Heart right ventricle (tissue), 16 donors: ENCODE data around the gene CNPY1. TPM values are rescaled to one million over a fixed set of nuclear protein-coding genes. Genes with fewer than 3 reads are reported as not detected.

ENCODE experiments used
- ATAC-seq, 8 donors: fragments of 200-7000 bp; cut with Tn5 transposase; one replicate each; pipeline ENCODE4 v1.9.1; 2020; ENCODE audit warnings: mild to moderate bottlenecking in 8 of 8, moderate library complexity in 8 of 8, moderate number of reproducible peaks in 1 of 8
- DNase-seq, 2 donors: peaks; one replicate each; pipeline ENCODE4 v3.0.0-alpha.2; 2020
- H3K27ac ChIP-seq, 10 donors: fragments of 200-600 bp; sonication (generic) in 2 of 10; one replicate each; pipeline versions ENCODE4 v1.5.0 to v1.8.0; 2020 to 2022; ENCODE audit warnings: mild to moderate bottlenecking in 3 of 10
- H3K27me3 ChIP-seq, 7 donors: fragments of 200-600 bp; one replicate each; pipeline ENCODE4 v1.8.0; 2021 to 2022; ENCODE audit warnings: mild to moderate bottlenecking in 2 of 7
- H3K36me3 ChIP-seq, 9 donors: fragments of 200-600 bp; sonication (generic) in 1 of 9; one replicate each; pipeline versions ENCODE4 v1.5.0 to v1.8.0; 2020 to 2022; ENCODE audit warnings: mild to moderate bottlenecking in 2 of 9
- H3K4me1 ChIP-seq, 9 donors: fragments of 200-600 bp; sonication (generic) in 1 of 9; one replicate each; pipeline versions ENCODE4 v1.5.0 to v1.8.0; 2020 to 2022; ENCODE audit warnings: mild to moderate bottlenecking in 4 of 9
- H3K4me3 ChIP-seq, 10 donors: fragments of 200-600 bp; sonication (generic) in 2 of 10; one replicate each; pipeline versions ENCODE4 v1.5.0 to v1.8.0; 2020 to 2022; ENCODE audit warnings: mild to moderate bottlenecking in 7 of 10, moderate library complexity in 2 of 10
- H3K9me3 ChIP-seq, 11 donors: fragments of 200-600 bp in 10 of 11; sonication (generic) in 2 of 11; one replicate each; pipeline versions ENCODE4 v1.5.0 to v1.8.0; 2013 to 2022; ENCODE audit warnings: mild to moderate bottlenecking in 2 of 11, control low read depth in 1 of 11, moderate library complexity in 1 of 11
- WGBS, 2 donors: extraction: QIAGEN DNeasy Blood & Tissue Kit; methylation state at CpG; one replicate each; pipeline ENCODE4 v1.1.7; 2013; ENCODE audit warnings: inconsistent platforms in 1 of 2; 5-methylcytosine and 5-hydroxymethylcytosine counted together
- intact Hi-C, 10 donors: fragments of 100-400 bp; cut with DNase I; formaldehyde crosslinking; loops; one replicate each; pipeline versions ENCODE4 v1.11.1 to v1.14.2; 2022
- polyA plus RNA-seq, 2 donors: library from polyadenylated mRNA; stranded (reverse); fragments of 200-250 nt; gene quantifications; one replicate each; pipeline ENCODE4 v1.2.3, GENCODE V29; 2013
- total RNA-seq, 10 donors: library from RNA; stranded (reverse); fragmentation: NEBNext Ultra II Directional in 3 of 10; extraction: Animal tissue kit (Norgen Biotek cat#: 25700) in 3 of 10; gene quantifications; one replicate each; pipeline versions ENCODE4 v1.2.1 to v1.2.4, GENCODE V29; 2021 to 2023
- TF ChIP-seq, protein P1 (sequence below), 9 donors: fragments of 200-600 bp; sonication (generic) in 2 of 9; IDR thresholded peaks; one replicate each; pipeline versions ENCODE4 v1.5.0 to v1.8.0; 2021 to 2022; ENCODE audit warnings: antibody characterized with exemption in 9 of 9, mild to moderate bottlenecking in 5 of 9, moderate library complexity in 1 of 9
- donor health status: Arrhythmogenic right ventricular cardiomyopathy.
- donor health status: ischemic (EF 13 %, LVEDD 7.1; RV severe dilation, severe dysfunction).
- donor health status: healthy with polysubstance abuse.
- donor health status: DM: no; HTN: yes; CAD: no.
- donor health status: DM: no; HTN: no; CAD: no.
- donor health status: ischemic (EF 25% LVEDD 6.9; RV normal size, moderate dysfunction).
- donor health status: ischemic (EF 25% LVEDD 5.7; RV mildly dilated, moderate dysfunction).
- donor health status: healthy.
- donor health status: DM: yes; HTN: yes; CAD: no.
- donor health status: Ischemic cardiomyopathy.
- donor health status: ischemic (EF 35%, LVEDD 5.7; RV mildly dilated, moderate dysfunction).
- donor health status: nonischemic (EF 11% LVEDD 7.7; RV severe dilation, severe dysfunction).
- donor health status: DM: yes; HTN: yes; CAD: no.
- donor health status: PGD.
- donor health status: ischemic (EF 29% LVEDD 5.4; RV normal size, mild dysfunction).
- donor health status: nonischemic (EF 23%, LVEDD 6.1; RV moderate dilation, normal function).

Gene CNPY1
- total and polyA plus RNA-seq, 12 donors = not detected

DNA sequence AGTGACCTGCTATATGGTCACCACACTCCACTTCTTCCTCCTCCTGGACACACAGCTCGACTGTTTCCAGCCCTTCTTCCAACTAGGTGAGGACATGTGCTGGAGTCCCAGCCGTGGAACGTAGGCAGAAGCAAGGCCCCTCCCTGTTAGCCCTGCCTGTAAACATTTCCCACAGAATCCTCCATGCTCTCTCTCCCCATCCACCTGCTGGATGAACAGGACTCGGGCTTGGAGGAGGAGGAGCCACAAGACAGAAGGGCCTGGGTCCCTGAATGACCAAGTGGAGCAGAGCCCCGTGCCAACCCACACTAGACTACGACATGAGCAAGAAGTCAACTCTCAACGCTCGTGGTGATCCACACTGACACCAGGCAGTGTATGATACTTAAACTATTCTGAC is 9.9 kb downstream of the CNPY1 start:
- H3K9me3 ChIP-seq = no peaks in the 10 kb centered on the region
- H3K27me3 ChIP-seq = peaks cover 15 to 96% (median 81%) of the 10 kb centered on the region in 7 donors
- ATAC-seq (no peak), DNase-seq (no peak)
- H3K4me1 ChIP-seq = peaks cover 0 to 15% (median 13%) of the 10 kb centered on the region in 9 donors
- WGBS, 2 donors = 71 to 76% methylated on average over 8 of the region's 8 CpGs
- intact Hi-C loops = no loop called here
- no peak overlapping the region for H3K4me3 ChIP-seq
- TF ChIP-seq, protein P1, sequence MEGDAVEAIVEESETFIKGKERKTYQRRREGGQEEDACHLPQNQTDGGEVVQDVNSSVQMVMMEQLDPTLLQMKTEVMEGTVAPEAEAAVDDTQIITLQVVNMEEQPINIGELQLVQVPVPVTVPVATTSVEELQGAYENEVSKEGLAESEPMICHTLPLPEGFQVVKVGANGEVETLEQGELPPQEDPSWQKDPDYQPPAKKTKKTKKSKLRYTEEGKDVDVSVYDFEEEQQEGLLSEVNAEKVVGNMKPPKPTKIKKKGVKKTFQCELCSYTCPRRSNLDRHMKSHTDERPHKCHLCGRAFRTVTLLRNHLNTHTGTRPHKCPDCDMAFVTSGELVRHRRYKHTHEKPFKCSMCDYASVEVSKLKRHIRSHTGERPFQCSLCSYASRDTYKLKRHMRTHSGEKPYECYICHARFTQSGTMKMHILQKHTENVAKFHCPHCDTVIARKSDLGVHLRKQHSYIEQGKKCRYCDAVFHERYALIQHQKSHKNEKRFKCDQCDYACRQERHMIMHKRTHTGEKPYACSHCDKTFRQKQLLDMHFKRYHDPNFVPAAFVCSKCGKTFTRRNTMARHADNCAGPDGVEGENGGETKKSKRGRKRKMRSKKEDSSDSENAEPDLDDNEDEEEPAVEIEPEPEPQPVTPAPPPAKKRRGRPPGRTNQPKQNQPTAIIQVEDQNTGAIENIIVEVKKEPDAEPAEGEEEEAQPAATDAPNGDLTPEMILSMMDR (IDR thresholded peaks at IDR 0.05) = no peak
- no peaks in the 10 kb centered on the region for H3K36me3 ChIP-seq
- H3K27ac ChIP-seq = no peak overlapping the region

DNA sequence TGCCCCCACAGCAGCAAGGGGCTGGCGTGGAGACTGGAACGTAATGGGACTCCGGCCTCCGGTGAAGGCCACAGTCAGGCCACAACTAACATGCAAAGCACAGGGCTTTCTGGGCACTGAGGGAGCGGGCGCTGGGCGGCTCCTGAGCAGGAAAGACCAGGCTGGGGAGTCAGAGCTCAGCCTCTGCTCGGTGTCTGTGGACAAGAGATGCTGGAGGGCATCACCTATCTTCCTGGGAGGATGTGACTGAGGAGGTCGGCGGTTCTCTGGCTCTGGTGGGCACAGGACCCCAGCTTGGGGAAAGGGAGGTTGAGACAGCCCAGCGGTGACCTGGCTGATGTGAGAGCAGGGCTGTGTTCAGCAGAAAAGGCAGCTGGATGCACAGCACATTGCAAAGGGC is 11.7 kb downstream of the CNPY1 start:
- DNase-seq (no peak), ATAC-seq (no peak)
- Histone ChIP-seq H3K36me3 (no peaks in the 10 kb centered on the region), H3K9me3 (no peaks in the 10 kb centered on the region), H3K27ac (no peak overlapping the region), H3K4me3 (no peak overlapping the region), H3K27me3 (peaks cover 15 to 99% (median 86%) of the 10 kb centered on the region in 7 donors), H3K4me1 (peaks cover 0 to 15% (median 13%) of the 10 kb centered on the region in 9 donors)
- intact Hi-C loops = no loop called here
- 69 to 72% methylated on average over 11 of the region's 11 CpGs for WGBS, 2 donors
- TF ChIP-seq, protein P1 (IDR thresholded peaks at IDR 0.05) = no peak

DNA sequence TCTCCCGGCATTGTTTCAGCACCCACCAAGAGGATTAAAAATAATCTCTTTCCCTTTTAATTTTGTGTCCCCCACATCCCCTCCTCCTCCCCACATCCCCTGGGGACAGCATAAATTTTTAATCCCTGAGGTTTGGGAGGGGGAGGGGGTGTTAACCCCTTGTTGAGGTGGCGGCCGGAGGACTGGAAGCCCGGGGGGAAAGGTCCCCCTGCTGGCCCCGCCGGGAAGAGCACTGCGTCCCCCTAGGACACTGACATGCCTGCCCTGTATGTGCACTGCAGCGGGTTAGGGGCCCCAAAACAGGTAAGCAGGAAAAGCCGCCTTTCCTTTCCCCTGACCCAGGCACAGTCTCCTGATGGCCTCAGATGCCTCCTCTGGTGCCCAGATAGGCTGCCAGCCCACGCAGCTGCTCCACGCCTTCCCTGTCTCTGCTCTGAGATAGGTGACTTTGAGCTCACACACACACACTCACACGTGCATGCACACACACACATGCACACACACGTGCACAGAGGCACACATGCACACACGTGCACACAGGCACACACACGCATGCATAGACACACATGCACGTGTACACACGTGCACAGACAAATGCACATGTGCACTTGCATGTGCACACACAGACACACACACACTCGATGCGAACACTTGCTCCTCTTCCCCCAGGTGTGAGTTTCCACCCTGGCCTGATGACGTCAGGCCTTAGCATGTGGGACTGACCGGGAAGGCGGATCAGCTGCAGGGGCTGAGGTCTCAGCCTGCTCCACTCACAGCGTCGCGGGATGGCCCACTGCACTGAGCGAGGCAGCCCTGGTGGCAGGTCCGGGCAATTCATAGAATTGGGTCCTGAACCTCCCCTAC is 12.3 kb downstream of the CNPY1 start:
- TF ChIP-seq, protein P1 (IDR thresholded peaks at IDR 0.05) = peak in 8 of 9 donors; percentile 10 to 58 (median 50)
- Histone ChIP-seq H3K27ac (no peak overlapping the region), H3K4me3 (peak overlapping the region in 8 of 10 donors; percentile 2 to 34 (median 24)), H3K27me3 (peaks cover 15 to 98% (median 87%) of the 10 kb centered on the region in 7 donors), H3K4me1 (peaks cover 0 to 15% (median 13%) of the 10 kb centered on the region in 9 donors), H3K36me3 (no peaks in the 10 kb centered on the region), H3K9me3 (no peaks in the 10 kb centered on the region)
- intact Hi-C loops = no loop called here
- no peak for DNase-seq
- WGBS, 2 donors = 21 to 25% methylated on average over 27 of the region's 27 CpGs
- peak in 5 of 8 donors; percentile 30 to 63 (median 48) for ATAC-seq

DNA sequence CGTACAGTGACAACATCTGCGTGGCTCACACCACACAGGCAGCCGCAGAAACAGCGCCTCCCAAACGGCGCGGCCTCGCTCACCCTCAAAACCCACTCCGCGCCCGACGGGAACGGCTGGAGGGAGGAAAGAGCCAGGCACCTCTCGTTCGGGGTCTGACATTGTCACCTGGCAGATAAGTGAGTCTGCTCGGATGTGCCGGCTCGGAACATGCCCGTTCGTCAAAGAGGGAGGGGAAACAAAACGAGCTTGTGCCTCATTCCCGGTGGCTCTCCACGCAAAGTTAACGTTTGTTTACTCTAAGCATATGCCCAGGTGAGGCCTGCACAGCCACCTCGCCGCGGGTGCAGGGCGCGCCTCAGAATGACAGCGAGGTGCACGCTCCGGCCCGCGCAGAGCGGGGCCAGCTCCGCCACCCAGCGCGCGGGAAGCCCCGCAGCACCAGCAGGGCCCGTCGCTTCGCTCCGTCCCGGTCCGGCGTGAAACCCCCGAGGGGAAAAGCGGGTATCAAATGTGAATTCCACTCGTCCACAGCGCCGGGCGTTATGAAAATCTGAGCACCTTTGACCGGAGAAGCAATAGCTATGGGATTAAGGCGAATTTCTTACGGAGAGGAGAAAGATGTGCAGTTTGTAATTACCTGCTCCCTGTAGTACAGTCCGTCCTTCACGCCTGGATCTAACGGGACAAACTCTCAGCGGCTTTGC is 13.1 kb downstream of the CNPY1 start:
- intact Hi-C loops = no loop called here
- Histone ChIP-seq H3K27me3 (peaks cover 15 to 98% (median 84%) of the 10 kb centered on the region in 7 donors), H3K4me3 (peak overlapping the region in 9 of 10 donors; percentile 2 to 34 (median 27))

More for the DNA sequence above, 13.1 kb downstream of the CNPY1 start:
- no peak overlapping the region for H3K27ac ChIP-seq
- H3K9me3 ChIP-seq = no peaks in the 10 kb centered on the region
- no peaks in the 10 kb centered on the region for H3K36me3 ChIP-seq
- ATAC-seq (peak in 2 of 8 donors; percentile 24), DNase-seq (no peak)
- TF ChIP-seq, protein P1 (IDR thresholded peaks at IDR 0.05) = no peak
- WGBS, 2 donors = 1% methylated on average over 60 of the region's 60 CpGs
- H3K4me1 ChIP-seq = peaks cover 0 to 15% (median 13%) of the 10 kb centered on the region in 9 donors
